A673 (cell line): Measurements from ENCODE around the gene ZNF516. TPM values are rescaled to one million over a fixed set of nuclear protein-coding genes. Genes with fewer than 3 reads are reported as not detected.

Source experiments
- BruUV-seq: library from RNA; stranded (reverse); fragments of 400-500 nt; replicated peaks from 2 replicates; lab custom pipeline; 2021; lab: Mats Ljungman, UMichigan
- CTCF ChIA-PET: fragments of 300-600 bp; sonication (Branson Sonifier 250); formaldehyde crosslinking; loops from one replicate; lab custom pipeline; 2022; ENCODE audit warnings: antibody characterized with exemption; lab: Charles Lee
- POLR2A ChIA-PET: fragments of 300-600 bp; sonication (Branson Sonifier 250); formaldehyde crosslinking; loops from one replicate; lab custom pipeline; 2022; ENCODE audit warnings: antibody characterized with exemption; ENCODE audit not compliant: low non-redundant PET; lab: Charles Lee
- DNase-seq: peaks from one replicate; pipeline ENCODE4 v3.0.0-alpha.2; 2015; ENCODE audit warnings: low spot score
- H3K27ac ChIP-seq: fragments of 200-600 bp; sonication (generic); 2 replicates; pipeline ENCODE4 v1.5.1; 2016; ENCODE audit warnings: mixed run types, low read depth, mild to moderate bottlenecking, mixed read lengths, antibody characterized with exemption, low read length; ENCODE audit not compliant: poor library complexity, severe bottlenecking
- H3K27me3 ChIP-seq: fragments of 200-600 bp; sonication (generic); replicated peaks from 2 replicates; pipeline ENCODE4 v1.6.1; 2017; ENCODE audit warnings: mixed run types, low read depth, mild to moderate bottlenecking, mixed read lengths, antibody characterized with exemption, low read length; ENCODE audit not compliant: insufficient read depth, poor library complexity
- H3K36me3 ChIP-seq: fragments of 200-600 bp; sonication (generic); 2 replicates; pipeline ENCODE4 v1.6.1; 2016; ENCODE audit warnings: mixed run types, mild to moderate bottlenecking, mixed read lengths, antibody characterized with exemption, low read length; ENCODE audit not compliant: insufficient read depth, poor library complexity, severe bottlenecking
- H3K4me1 ChIP-seq: fragments of 200-600 bp; sonication (generic); 2 replicates; pipeline ENCODE4 v1.6.1; 2017; ENCODE audit warnings: mixed run types, mild to moderate bottlenecking, mixed read lengths, antibody characterized with exemption, low read length; ENCODE audit not compliant: insufficient read depth, poor library complexity, severe bottlenecking
- H3K4me3 ChIP-seq: fragments of 200-600 bp; sonication (generic); 2 replicates; pipeline ENCODE4 v1.5.1; 2016; ENCODE audit warnings: low read depth, mixed run types, mild to moderate bottlenecking, mixed read lengths, low read length; ENCODE audit not compliant: poor library complexity, severe bottlenecking
- H3K9me3 ChIP-seq: fragments of 200-600 bp; sonication (generic); 2 replicates; pipeline ENCODE4 v1.6.1; 2016; ENCODE audit warnings: mixed run types, low read depth, mild to moderate bottlenecking, mixed read lengths, antibody characterized with exemption, low read length; ENCODE audit not compliant: poor library complexity, severe bottlenecking
- EZH2 ChIP-seq: fragments of 200-600 bp; sonication (generic); IDR thresholded peaks from 2 replicates; pipeline ENCODE4 v1.6.1; 2017; ENCODE audit warnings: borderline replicate concordance, low read depth, mild to moderate bottlenecking, mixed read lengths, antibody characterized with exemption, low read length; ENCODE audit not compliant: poor library complexity, severe bottlenecking
- intact Hi-C: fragments of 100-400 bp; cut with micrococcal nuclease; formaldehyde crosslinking; loops from one replicate; pipeline ENCODE4 v1.10.0; 2022; ENCODE audit not compliant: unreplicated experiment
- total RNA-seq: library from RNA; stranded (reverse); gene quantifications from 2 replicates; pipeline ENCODE4 v1.2.3, GENCODE V29; 2021
- TF ChIP-seq, protein P1 (sequence below): fragments of 300-800, 200-600 bp; sonication (generic); conservative IDR thresholded peaks from 2 replicates; pipeline ENCODE4 v1.5.1; 2017; ENCODE audit warnings: low read depth, mild to moderate bottlenecking, antibody characterized with exemption, low read length, moderate library complexity, mixed read lengths

Gene ZNF516
- total RNA-seq, 1 experiment from 2014 or later: 32.3 TPM

DNA sequence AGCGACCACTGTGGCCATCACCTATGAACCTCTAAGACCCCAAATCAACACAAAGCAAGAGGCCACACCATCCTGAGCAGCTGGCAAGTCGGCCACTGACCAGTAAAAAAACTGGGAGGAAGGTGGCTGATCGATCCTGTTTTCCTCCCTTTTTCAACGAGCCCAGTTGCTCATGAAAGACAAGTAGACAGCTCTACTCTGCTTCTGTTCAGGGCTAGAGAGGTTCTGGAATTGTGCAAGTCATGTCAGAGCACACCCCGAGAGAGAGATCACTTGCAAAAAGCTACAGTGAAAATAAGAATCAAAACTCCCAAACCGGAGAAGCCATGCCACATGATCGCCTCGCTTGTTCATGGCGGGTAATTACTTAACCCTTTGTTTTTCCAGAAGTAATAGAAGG is 34.6 kb downstream of the ZNF516 start:
- no peak overlapping the region for H3K4me3 ChIP-seq
- no peak for TF ChIP-seq EZH2
- TF ChIP-seq, protein P1, sequence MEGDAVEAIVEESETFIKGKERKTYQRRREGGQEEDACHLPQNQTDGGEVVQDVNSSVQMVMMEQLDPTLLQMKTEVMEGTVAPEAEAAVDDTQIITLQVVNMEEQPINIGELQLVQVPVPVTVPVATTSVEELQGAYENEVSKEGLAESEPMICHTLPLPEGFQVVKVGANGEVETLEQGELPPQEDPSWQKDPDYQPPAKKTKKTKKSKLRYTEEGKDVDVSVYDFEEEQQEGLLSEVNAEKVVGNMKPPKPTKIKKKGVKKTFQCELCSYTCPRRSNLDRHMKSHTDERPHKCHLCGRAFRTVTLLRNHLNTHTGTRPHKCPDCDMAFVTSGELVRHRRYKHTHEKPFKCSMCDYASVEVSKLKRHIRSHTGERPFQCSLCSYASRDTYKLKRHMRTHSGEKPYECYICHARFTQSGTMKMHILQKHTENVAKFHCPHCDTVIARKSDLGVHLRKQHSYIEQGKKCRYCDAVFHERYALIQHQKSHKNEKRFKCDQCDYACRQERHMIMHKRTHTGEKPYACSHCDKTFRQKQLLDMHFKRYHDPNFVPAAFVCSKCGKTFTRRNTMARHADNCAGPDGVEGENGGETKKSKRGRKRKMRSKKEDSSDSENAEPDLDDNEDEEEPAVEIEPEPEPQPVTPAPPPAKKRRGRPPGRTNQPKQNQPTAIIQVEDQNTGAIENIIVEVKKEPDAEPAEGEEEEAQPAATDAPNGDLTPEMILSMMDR: no peak
- H3K9me3 ChIP-seq: no peaks in the 10 kb centered on the region
- POLR2A ChIA-PET: no interaction called here
- no peak overlapping the region for H3K27ac ChIP-seq
- CTCF ChIA-PET: no interaction called here
- BruUV-seq: no TSS peak
- intact Hi-C loops: no loop called here
- no peak for DNase-seq
- H3K36me3 ChIP-seq: peaks cover 4% of the 10 kb centered on the region
- no peaks in the 10 kb centered on the region for H3K4me1 ChIP-seq
- H3K27me3 ChIP-seq: no peaks in the 10 kb centered on the region

DNA sequence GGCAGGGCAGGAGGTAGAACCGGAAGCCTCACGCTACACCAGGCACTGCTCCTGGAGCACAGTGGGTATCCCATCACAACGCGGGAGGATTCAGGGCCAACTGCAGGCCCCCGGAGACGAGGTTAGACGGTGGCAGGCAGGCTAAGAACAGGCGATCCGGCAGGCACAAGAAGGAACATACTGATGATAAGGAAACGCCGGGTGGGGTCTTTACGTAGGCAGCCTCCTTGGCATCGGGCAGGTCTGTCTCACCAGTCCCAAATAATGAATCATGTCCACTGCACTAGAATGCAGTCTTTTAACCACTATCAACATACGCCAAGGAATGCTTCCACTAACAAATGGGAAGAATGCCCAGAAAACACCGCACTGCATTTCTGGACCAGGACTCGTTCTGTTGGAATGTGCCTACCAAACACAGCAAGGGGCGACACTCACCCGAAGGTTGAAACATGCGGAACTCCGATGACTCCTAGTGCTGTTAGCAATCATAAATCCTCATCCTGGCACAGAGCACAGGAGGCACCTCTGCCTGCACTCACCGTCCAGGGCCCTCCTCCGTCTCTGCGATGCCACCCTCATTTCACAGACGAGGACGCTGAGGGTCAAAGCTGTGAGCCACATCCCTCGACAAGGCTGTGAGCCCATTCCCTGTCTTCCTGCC is 35.2 kb downstream of the ZNF516 start:
- CTCF ChIA-PET: no interaction called here
- TF ChIP-seq, protein P1: no peak
- no peak for TF ChIP-seq EZH2
- no TSS peak for BruUV-seq
- Histone ChIP-seq H3K4me3 (no peak overlapping the region), H3K4me1 (no peaks in the 10 kb centered on the region), H3K27me3 (no peaks in the 10 kb centered on the region), H3K27ac (no peak overlapping the region), H3K36me3 (peaks cover 4% of the 10 kb centered on the region), H3K9me3 (no peaks in the 10 kb centered on the region)
- peak; percentile 36 for DNase-seq
- intact Hi-C loops: loop anchor here (10.0 kb wide), 1 partner anchor 105 kb away; no protein-coding TSS in a partner anchor
- POLR2A ChIA-PET: no interaction called here

- intact Hi-C loops: loop anchor here (10.0 kb wide), 1 partner anchor 106 kb away; no protein-coding TSS in a partner anchor
- ChIA-PET CTCF (no interaction called here), POLR2A (no interaction called here)
- peaks cover 4% of the 10 kb centered on the region for H3K36me3 ChIP-seq
- no peaks in the 10 kb centered on the region for H3K27me3 ChIP-seq
- H3K27ac ChIP-seq: no peak overlapping the region
- H3K4me1 ChIP-seq: no peaks in the 10 kb centered on the region
- BruUV-seq: no TSS peak
- no peak overlapping the region for H3K4me3 ChIP-seq
- no peak for DNase-seq
- no peaks in the 10 kb centered on the region for H3K9me3 ChIP-seq
- TF ChIP-seq, protein P1: no peak
- no peak for TF ChIP-seq EZH2
These were observed 35.7 kb downstream of the ZNF516 start for GRCh38 chr18:76459312-76459686.
